ENCODE data around the gene PAX7. TPM values are rescaled to one million over a fixed set of nuclear protein-coding genes. Genes with fewer than 3 reads are reported as not detected.

PAX7 gene
- total and polyA plus RNA-seq, 2 experiments from 2014 or later: 0.03 TPM; not detected in 1

- no peaks in the 10 kb centered on the region for H3K36me3 ChIP-seq (ENCODE audit: insufficient read depth)
- H3F3A ChIP-seq (replicated peaks; ENCODE audit: low read depth): peaks cover 32% of the 10 kb centered on the region; the same call in 1 of the 2 replicates
- H4K20me1 ChIP-seq (replicated peaks; ENCODE audit: insufficient read depth): peaks cover 11% of the 10 kb centered on the region
- Mint-ChIP-seq H3K9me3 (peaks cover 3% of the 10 kb centered on the region), H3K4me1 (peaks cover 69% of the 10 kb centered on the region), H3K4me3 (peak overlapping the region; percentile 66), H3K36me3 (ENCODE audit: low read depth) (no peaks in the 10 kb centered on the region; the same call in 2 of the 3 replicates), H3K27me3 (ENCODE audit: insufficient read depth, low read depth, poor library complexity) (peaks cover 98% of the 10 kb centered on the region), H3K27ac (no peak overlapping the region)
- peak overlapping the region; percentile 86 for H2AFZ ChIP-seq
- no peak for TF ChIP-seq POLR2AphosphoS5 (IDR thresholded peaks at IDR 0.05; ENCODE audit: low read depth)
- TF ChIP-seq EZH2 (IDR thresholded peaks at IDR 0.05; ENCODE audit: low read depth, unreplicated experiment): peak; percentile 28
- TF ChIP-seq STAT1 (IDR thresholded peaks at IDR 0.05; ENCODE audit: unreplicated experiment): no peak
- no peak for TF ChIP-seq ZNF331 (CRISPR knock-in tag; IDR thresholded peaks at IDR 0.05; ENCODE audit: low read depth)
- no peak for TF ChIP-seq ZNF462 (CRISPR knock-in tag; IDR thresholded peaks at IDR 0.05)
- TF ChIP-seq CTCF (conservative IDR thresholded peaks at IDR 0.05; ENCODE audit: low read depth in 2 of 2): no peak
- no peak for TF ChIP-seq ZNF114 (CRISPR knock-in tag; IDR thresholded peaks at IDR 0.05)
- no peak for TF ChIP-seq CREB1 (CRISPR knock-in tag; IDR thresholded peaks at IDR 0.05; ENCODE audit: low read depth)
- no peak for TF ChIP-seq REST (IDR thresholded peaks at IDR 0.05; ENCODE audit: unreplicated experiment)
- TF ChIP-seq NANOG (IDR thresholded peaks at IDR 0.05; ENCODE audit: borderline replicate concordance): no peak
- TF ChIP-seq EZH2phosphoT487 (IDR thresholded peaks at IDR 0.05; ENCODE audit: unreplicated experiment): peak; percentile 93
- H3K9me2 ChIP-seq (ENCODE audit: insufficient read depth): no peaks in the 10 kb centered on the region
- no peaks in the 10 kb centered on the region for H3K79me2 ChIP-seq (replicated peaks; ENCODE audit: insufficient read depth)
- H3K4me2 ChIP-seq: peak overlapping the region; percentile 99
- H3K27me3 ChIP-seq (ENCODE audit: insufficient read depth): peaks cover 99% of the 10 kb centered on the region
- H3K27ac ChIP-seq (ENCODE audit: low read depth): no peak overlapping the region
- H3K4me1 ChIP-seq (ENCODE audit: insufficient read depth): peaks cover 50% of the 10 kb centered on the region
- no peak for DNase-seq (ENCODE audit: low spot score)
- peak; percentile 9 for ATAC-seq
- peak overlapping the region; percentile 76 for H3K4me3 ChIP-seq
Measured at GRCh38 chr1:18631496-18632217, 1.0 kb downstream of the PAX7 start.
